ENCODE measurements around the gene SEMA5A.

SEMA5A gene

DNA sequence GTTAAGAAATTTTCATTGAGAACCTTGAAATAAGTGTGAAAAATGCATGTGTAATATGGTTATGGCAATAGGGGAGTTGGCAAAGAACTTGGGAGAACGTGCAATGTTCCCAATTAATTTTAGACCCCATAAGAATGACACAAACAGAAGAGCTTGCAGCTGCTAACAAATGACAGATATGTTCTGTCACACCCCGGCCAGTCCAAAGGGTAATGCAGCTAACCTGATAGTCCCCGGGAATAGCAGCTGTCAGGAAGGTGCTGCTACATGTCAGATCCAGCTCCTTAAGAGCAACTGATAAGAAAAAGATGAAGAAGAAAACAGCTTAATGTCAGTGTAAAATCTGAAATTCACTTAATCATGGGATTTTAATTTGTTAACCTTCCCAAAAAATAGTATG, 30.4 kb downstream of the SEMA5A start:
- DNase-seq (ENCODE audit: low spot score) (no peak), FAIRE-seq (no peak)

DNA sequence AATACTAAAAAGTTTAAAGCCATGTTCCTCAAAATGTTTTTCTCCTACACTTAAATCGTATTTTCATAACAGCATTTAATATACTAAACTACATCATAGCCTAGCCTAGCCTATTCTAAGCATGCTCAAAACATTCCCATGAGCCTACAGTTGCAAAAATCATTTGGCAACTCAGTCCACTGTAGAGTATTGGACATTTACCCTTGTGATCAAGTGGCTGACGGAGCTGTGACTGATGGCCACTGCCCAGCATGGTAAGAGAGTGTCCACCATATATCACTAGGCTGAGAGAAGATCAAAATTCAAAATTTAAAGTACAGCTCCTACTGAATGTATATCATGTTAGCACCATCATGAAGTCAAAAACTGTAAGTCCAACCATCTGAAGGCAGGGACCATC, 30.9 kb downstream of the SEMA5A start:
- no peak for DNase-seq (ENCODE audit: low spot score)
- FAIRE-seq: no peak

DNA sequence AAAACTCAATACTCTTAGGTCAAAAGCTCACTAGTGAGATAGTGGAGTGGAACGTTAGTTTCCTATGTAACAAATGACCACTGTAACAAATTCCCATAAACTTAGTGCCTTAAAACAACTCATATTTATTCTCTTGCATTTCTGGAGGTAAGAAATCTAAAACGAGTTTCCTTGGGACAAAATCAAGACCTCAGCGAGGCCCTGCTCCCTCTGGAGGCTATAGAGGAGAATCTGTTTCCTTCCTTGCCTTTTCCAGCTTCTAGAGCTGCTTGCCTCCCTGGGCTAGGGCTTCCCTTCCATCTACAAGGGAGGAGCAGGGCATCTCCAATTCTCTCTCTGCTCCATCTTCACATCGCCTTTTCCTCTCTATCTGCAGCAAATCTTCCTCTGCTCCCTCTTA, 32.0 kb downstream of the SEMA5A start:
- FAIRE-seq: no peak

GRCh38 chr5:9512457-9512856, 33.4 kb downstream of the SEMA5A start:
- FAIRE-seq: no peak
- no peak for DNase-seq (ENCODE audit: low spot score)

More for the DNA sequence above, 32.0 kb downstream of the SEMA5A start:
- DNase-seq (ENCODE audit: low spot score): no peak

GRCh38 chr5:9507974-9508373, 37.9 kb downstream of the SEMA5A start:
- FAIRE-seq (no peak), DNase-seq (ENCODE audit: low spot score) (peak; percentile 59)

DNA sequence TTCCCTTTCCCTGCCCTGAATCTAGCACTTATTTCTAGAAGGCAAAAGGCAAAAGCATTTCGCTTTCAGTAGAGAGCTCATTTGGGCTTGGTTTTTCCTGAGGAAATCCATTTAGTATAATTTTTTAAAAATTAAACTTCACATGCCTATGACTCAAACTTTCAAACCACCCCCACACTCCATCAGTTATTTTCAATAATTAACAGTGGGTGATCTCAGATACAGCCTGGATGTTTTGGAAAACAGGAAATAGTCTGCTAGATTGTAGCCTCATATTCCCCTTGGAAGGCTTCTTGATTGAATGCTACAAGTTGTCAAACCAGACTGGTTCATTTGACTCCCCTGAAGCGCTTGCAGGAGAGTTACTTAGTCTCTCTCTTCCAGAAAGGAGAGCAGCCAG, 40.6 kb downstream of the SEMA5A start:
- DNase-seq (ENCODE audit: low spot score): no peak
- no peak for FAIRE-seq

DNA sequence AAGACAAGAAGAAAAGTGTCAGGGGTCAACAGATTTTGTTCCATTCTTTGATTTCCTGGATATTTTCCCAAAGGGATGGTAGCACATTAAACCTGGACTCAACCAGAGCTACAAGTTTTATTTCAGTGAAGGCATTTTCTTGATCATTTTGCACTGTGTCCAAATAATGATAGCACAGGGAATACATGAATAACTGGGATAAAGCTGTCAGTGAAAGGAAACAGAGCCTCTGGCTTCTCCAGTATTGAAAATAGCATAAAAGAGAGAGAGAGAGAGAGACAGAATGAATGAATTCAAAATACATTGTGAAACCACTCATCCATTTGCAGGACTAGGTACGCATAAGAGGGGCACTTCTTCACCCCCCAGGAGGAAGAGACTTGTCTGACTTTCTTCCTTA, 43.0 kb downstream of the SEMA5A start:
- FAIRE-seq (no peak), DNase-seq (ENCODE audit: low spot score) (no peak)

DNA sequence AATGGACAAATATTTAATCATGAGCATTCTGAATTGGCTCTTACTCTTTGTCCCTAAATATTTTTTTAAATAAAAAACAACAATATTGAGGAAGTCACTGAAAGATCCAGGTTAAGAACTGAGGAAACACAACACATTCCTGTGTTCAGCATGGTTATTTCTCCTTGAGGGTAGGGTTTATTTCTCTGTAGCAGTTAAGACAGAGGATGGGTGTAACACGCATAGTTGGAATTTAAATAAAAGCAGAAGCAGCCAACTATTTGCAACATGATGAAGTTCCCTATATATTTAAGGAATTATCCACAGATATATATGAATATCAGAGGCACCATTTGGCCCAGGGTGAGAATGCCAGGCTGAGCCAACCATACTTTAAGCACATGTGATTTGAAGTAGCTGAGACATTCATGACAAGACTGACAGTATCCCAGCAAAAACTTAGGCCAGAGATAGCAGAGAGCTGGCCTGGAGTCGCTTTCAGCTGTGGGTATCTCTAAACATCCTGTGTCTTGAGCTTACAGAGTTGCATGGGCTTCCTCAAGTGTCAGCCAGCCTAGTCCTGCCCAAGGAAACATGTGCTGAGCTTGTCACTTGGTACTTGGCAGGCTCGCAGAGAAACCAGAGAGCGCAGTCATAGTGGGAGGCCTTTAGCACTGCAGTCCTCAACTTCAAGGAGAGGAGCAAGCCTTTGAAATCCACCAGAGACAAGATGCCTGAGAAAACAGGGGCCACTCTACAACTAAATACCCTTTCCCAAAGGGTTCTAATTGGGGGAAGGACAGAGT, 43.6 kb downstream of the SEMA5A start:
- DNase-seq (ENCODE audit: low spot score) (no peak), FAIRE-seq (no peak)

DNA sequence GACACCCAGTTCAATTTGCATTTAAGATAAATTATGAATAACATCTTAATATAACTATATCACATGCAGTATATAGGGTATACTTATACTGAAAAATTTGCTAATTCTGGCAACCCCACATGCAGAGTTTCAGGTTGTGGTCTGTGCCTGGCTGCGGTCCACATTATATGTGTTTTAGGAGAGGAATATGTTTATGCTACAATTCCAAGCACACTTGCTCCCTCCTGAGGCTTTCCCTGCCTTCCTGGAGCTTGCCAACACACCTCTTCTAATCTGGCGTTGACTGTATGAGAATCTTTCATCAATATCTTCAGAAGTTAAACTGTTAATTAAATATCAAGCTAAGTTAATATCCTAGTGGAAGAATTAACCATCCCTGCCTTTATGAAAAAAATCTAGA, 45.2 kb downstream of the SEMA5A start:
- no peak for DNase-seq (ENCODE audit: low spot score)
- FAIRE-seq: no peak

DNA sequence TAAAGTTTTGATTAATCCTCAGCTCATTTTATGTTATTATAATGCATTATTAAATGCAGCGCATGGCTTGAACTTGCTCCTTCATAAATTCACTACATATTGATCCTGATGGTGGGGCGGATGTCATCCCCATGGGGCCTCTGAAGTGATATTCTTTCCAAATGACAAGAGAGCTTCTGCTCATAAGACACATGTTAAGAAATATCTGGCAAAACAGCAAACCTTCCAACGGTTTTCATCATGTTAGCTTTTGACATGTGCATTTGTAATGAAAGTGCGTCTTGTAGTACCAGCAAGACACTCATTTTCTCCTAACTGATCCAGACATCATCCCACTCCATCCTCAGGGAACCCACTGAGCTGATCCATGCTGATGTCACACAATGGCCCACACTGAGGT, 45.7 kb downstream of the SEMA5A start:
- no peak for FAIRE-seq
- no peak for DNase-seq (ENCODE audit: low spot score)

- FAIRE-seq: no peak
- no peak for DNase-seq (ENCODE audit: low spot score)
Measured at GRCh38 chr5:9499498-9499876, 46.4 kb downstream of the SEMA5A start.

- FAIRE-seq (peak; percentile 80), DNase-seq (ENCODE audit: low spot score) (peak; percentile 67)
Measured at GRCh38 chr5:9498541-9499497, 47.1 kb downstream of the SEMA5A start.

DNA sequence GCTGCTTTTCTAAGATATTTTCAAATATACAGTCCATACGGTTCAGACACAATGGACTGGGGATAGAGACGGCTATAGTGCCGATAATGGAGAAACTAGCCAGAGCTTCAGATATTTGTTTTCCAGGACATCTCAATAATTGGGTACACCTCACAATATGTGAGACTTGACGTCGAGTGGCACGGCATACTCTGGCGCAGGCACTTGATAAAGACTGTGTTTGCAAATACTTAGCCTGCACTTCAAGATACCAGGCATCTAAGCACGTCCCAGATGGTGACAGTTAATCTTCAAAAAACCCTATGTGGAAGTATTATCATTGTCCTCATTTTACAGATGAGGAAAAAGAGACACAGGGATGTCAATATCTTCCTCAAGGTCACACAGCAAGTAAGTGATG, 48.5 kb downstream of the SEMA5A start:
- no peak for FAIRE-seq
- no peak for DNase-seq (ENCODE audit: low spot score)

GRCh38 chr5:9496801-9497200, 49.1 kb downstream of the SEMA5A start:
- no peak for FAIRE-seq

DNA sequence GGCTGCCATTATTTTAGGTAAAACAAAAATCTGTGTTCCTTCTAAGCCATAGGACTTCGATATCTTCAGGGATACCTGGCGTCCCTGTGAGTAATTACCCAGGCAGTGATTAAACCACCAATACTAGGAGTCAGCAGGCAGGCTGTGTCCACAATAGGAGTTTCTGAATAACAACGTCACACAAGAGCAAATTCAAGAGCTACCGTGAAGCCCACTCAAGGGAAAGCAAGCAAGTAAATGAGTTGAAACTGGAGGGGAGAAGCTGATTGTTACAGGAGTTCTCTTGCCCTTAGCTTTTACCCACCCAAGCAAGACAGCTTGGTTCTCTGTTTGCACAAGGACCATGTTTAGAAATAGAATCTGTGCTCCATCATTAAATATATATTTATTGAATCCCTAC, 50.8 kb downstream of the SEMA5A start:
- DNase-seq (ENCODE audit: low spot score) (no peak), FAIRE-seq (no peak)

More at GRCh38 chr5:9496801-9497200, 49.1 kb downstream of the SEMA5A start:
- DNase-seq (ENCODE audit: low spot score): no peak

- no peak for FAIRE-seq
Measured at GRCh38 chr5:9494301-9494700, 51.6 kb downstream of the SEMA5A start.

GRCh38 chr5:9490494-9491097, 55.3 kb downstream of the SEMA5A start:
- FAIRE-seq (no peak), DNase-seq (ENCODE audit: low spot score) (no peak)

More at GRCh38 chr5:9494301-9494700, 51.6 kb downstream of the SEMA5A start:
- no peak for DNase-seq (ENCODE audit: low spot score)

DNA sequence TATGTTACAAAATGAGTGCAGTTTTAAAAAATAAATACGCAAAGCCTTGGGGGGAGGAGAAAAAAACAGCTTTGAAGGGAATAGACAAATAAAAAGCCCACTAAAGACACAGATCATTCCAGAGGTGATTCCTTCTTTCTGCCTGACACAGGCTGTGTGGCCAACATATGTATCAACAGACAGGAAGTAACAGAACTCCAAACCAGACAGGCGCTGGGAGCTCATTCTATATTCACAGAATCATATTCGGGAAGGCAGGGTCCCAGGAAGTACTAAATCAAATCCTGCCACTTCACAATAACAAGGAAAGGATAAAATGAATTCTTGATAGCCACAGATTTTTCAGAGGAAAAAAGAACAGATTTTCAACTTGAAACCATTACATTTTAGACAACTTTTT, 62.1 kb downstream of the SEMA5A start:
- FAIRE-seq: no peak
- DNase-seq (ENCODE audit: low spot score): no peak

- no peak for DNase-seq (ENCODE audit: low spot score)
- FAIRE-seq: no peak
Measured at GRCh38 chr5:9483243-9483642, 62.6 kb downstream of the SEMA5A start.

DNA sequence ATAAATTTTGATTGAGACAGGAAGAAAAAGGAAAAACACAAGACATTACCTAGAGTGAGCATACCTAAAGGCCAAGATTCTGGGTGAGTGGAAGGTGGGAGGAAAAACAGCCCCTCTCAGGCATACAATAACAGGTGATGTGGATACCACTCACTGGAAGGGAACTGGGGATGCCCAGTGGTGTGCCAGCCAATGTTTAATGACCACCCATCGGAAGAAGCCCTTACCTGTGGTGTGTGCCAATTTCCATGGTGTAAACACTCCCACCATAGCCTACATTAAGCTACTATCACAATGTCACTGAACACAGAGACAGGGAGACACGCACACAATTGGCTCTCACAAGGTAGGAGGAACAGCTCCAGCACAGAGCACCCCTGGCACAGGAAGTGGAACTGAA, 63.5 kb downstream of the SEMA5A start:
- FAIRE-seq: no peak
- no peak for DNase-seq (ENCODE audit: low spot score)

GRCh38 chr5:9480499-9480898, 65.4 kb downstream of the SEMA5A start:
- no peak for FAIRE-seq
- DNase-seq (ENCODE audit: low spot score): no peak

GRCh38 chr5:9479990-9480389, 65.9 kb downstream of the SEMA5A start:
- FAIRE-seq (no peak), DNase-seq (ENCODE audit: low spot score) (no peak)

Measured in urothelium cell line (cell line).